KOPT-K1 (cell line): Measurements from ENCODE around the gene SH3PXD2A.

ENCODE experiments used
- H3K27ac ChIP-seq: fragments of 200-600 bp; sonication (generic); 2 replicates; pipeline ENCODE4 v1.5.1; 2016; ENCODE audit warnings: antibody characterized with exemption, mild to moderate bottlenecking, low read depth, low read length; ENCODE audit not compliant: poor library complexity, severe bottlenecking
- H3K36me3 ChIP-seq: fragments of 200-600 bp; sonication (generic); 2 replicates; pipeline ENCODE4 v1.5.1; 2017; ENCODE audit warnings: antibody characterized with exemption, mild to moderate bottlenecking, low read length, moderate library complexity; ENCODE audit not compliant: insufficient read depth
- H3K9me3 ChIP-seq: fragments of 200-600 bp; sonication (generic); 2 replicates; pipeline ENCODE4 v1.5.1; 2017; ENCODE audit warnings: antibody characterized with exemption, low read length, mild to moderate bottlenecking; ENCODE audit not compliant: insufficient read depth, poor library complexity, severe bottlenecking

Gene SH3PXD2A

GRCh38 chr10:103885617-103886016, 30.2 kb upstream of the SH3PXD2A start:
- Histone ChIP-seq H3K27ac (no peak overlapping the region), H3K9me3 (no peaks in the 10 kb centered on the region), H3K36me3 (peaks cover 82% of the 10 kb centered on the region)

GRCh38 chr10:103884681-103885139, 29.3 kb upstream of the SH3PXD2A start:
- no peaks in the 10 kb centered on the region for H3K9me3 ChIP-seq
- H3K27ac ChIP-seq: no peak overlapping the region
- peaks cover 82% of the 10 kb centered on the region for H3K36me3 ChIP-seq

- H3K9me3 ChIP-seq: no peaks in the 10 kb centered on the region
- H3K36me3 ChIP-seq: peaks cover 86% of the 10 kb centered on the region
- H3K27ac ChIP-seq: no peak overlapping the region
Observed at GRCh38 chr10:103882285-103883007, 27.1 kb upstream of the SH3PXD2A start.

- no peak overlapping the region for H3K27ac ChIP-seq
- no peaks in the 10 kb centered on the region for H3K9me3 ChIP-seq
- H3K36me3 ChIP-seq: peaks cover 78% of the 10 kb centered on the region
Observed at GRCh38 chr10:103881416-103882284, 26.3 kb upstream of the SH3PXD2A start.

GRCh38 chr10:103879831-103880230, 24.5 kb upstream of the SH3PXD2A start:
- Histone ChIP-seq H3K9me3 (no peaks in the 10 kb centered on the region), H3K36me3 (peaks cover 70% of the 10 kb centered on the region)

GRCh38 chr10:103879409-103879808, 24.0 kb upstream of the SH3PXD2A start:
- Histone ChIP-seq H3K27ac (no peak overlapping the region), H3K36me3 (peaks cover 66% of the 10 kb centered on the region), H3K9me3 (no peaks in the 10 kb centered on the region)

More at GRCh38 chr10:103879831-103880230, 24.5 kb upstream of the SH3PXD2A start:
- no peak overlapping the region for H3K27ac ChIP-seq

- H3K36me3 ChIP-seq: peaks cover 53% of the 10 kb centered on the region
- H3K9me3 ChIP-seq: no peaks in the 10 kb centered on the region
- no peak overlapping the region for H3K27ac ChIP-seq
Observed at GRCh38 chr10:103877861-103878260, 22.5 kb upstream of the SH3PXD2A start.

GRCh38 chr10:103876155-103876554, 20.8 kb upstream of the SH3PXD2A start:
- Histone ChIP-seq H3K36me3 (peaks cover 40% of the 10 kb centered on the region), H3K9me3 (no peaks in the 10 kb centered on the region), H3K27ac (no peak overlapping the region)

- Histone ChIP-seq H3K36me3 (peaks cover 26% of the 10 kb centered on the region), H3K27ac (no peak overlapping the region), H3K9me3 (no peaks in the 10 kb centered on the region)
Observed at GRCh38 chr10:103874730-103875129, 19.4 kb upstream of the SH3PXD2A start.

- H3K36me3 ChIP-seq: peaks cover 4% of the 10 kb centered on the region; the same call in 1 of the 2 replicates
- no peak overlapping the region for H3K27ac ChIP-seq
- no peaks in the 10 kb centered on the region for H3K9me3 ChIP-seq
Observed at GRCh38 chr10:103872137-103872931, 17.0 kb upstream of the SH3PXD2A start.

GRCh38 chr10:103871006-103871405, 15.6 kb upstream of the SH3PXD2A start:
- H3K27ac ChIP-seq: no peak overlapping the region
- peaks cover 5% of the 10 kb centered on the region for H3K9me3 ChIP-seq
- peaks cover 4% of the 10 kb centered on the region; the same call in 1 of the 2 replicates for H3K36me3 ChIP-seq

GRCh38 chr10:103870516-103870915, 15.1 kb upstream of the SH3PXD2A start:
- peaks cover 10% of the 10 kb centered on the region for H3K9me3 ChIP-seq
- H3K27ac ChIP-seq: no peak overlapping the region
- H3K36me3 ChIP-seq: peaks cover 4% of the 10 kb centered on the region; the same call in 1 of the 2 replicates

GRCh38 chr10:103869336-103869735, 14.0 kb upstream of the SH3PXD2A start:
- Histone ChIP-seq H3K9me3 (peaks cover 22% of the 10 kb centered on the region), H3K27ac (no peak overlapping the region), H3K36me3 (peaks cover 4% of the 10 kb centered on the region; the same call in 1 of the 2 replicates)

GRCh38 chr10:103868200-103868599, 12.8 kb upstream of the SH3PXD2A start:
- Histone ChIP-seq H3K27ac (no peak overlapping the region), H3K36me3 (peaks cover 4% of the 10 kb centered on the region; the same call in 1 of the 2 replicates), H3K9me3 (peaks cover 23% of the 10 kb centered on the region)

- no peaks in the 10 kb centered on the region for H3K36me3 ChIP-seq
- H3K9me3 ChIP-seq: peaks cover 23% of the 10 kb centered on the region
- H3K27ac ChIP-seq: no peak overlapping the region
Observed at GRCh38 chr10:103861505-103861904, 6.1 kb upstream of the SH3PXD2A start.
